ENCODE results near the gene BCL7A.

GRCh38 chr12:122061253-122061652 is 39.6 kb downstream of the BCL7A start:
- TF ChIP-seq POLR2AphosphoS5 (IDR thresholded peaks at IDR 0.05) (no peak), CTCF (IDR thresholded peaks at IDR 0.05) (no peak)

All from gastroesophageal sphincter (tissue), 3 donors.